ENCODE measurements around the gene CCSAP. TPM values are rescaled to one million over a fixed set of nuclear protein-coding genes. Genes with fewer than 3 reads are reported as not detected.

Gene CCSAP
- total and polyA plus RNA-seq, 5 donors: 2.1 to 4.4 (median 3.5) TPM

DNA sequence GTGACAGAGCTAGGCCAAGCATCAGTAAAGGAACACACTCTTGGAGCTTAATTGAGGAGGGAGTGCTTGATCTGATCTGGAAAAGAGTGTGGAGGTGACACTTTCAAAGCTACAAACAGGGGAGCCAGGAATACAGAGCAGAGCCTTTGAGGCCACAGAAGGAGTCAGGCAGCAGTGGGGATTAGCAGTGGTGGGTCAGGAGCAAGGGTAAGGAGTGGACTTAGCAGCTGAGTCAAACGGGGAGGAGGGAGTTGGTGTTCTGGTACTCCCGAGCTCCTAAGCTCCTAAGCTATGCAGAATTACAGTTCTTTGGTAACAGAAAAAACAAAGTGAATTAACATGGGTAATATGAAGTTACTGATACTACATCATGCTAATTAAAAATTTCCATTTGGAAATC lies 57.4 kb downstream of the CCSAP start:
- WGBS: 74% methylated on average over 2 of the region's 2 CpGs
- ATAC-seq: no peak

DNA sequence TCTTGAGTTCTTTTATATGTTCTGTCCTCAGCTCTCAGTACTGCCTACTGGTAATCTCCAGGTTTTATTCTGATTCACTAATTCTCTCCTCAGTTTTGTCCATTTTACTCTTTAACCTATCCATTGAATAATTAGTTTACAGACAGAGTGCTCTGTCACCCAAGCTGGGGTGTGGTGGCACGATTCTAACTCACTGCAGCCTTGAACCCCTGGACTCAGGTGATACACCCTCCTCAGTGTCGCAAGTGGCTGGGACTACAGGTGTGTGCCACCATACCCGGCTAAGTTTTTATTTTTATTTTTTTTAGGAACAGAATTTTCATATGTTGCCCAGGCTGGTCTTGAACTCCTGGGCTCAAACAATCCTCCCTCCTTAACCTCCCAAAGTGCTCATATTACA lies 58.0 kb downstream of the CCSAP start:
- no peak for DNase-seq
- Histone ChIP-seq H3K27ac (ENCODE audit: low read length) (no peak overlapping the region), H3K4me3 (ENCODE audit: low read length) (no peak overlapping the region), H3K9me3 (ENCODE audit: control insufficient read depth, low read length) (no peaks in the 10 kb centered on the region), H3K27me3 (ENCODE audit: control insufficient read depth, insufficient read depth) (no peaks in the 10 kb centered on the region), H3K4me1 (ENCODE audit: control insufficient read depth, insufficient read depth, low read length) (peaks cover 8% of the 10 kb centered on the region)
- intact Hi-C loops (cut with DNase I): no loop called here
- ATAC-seq: no peak
- WGBS: 94% methylated on average over 3 of the region's 3 CpGs

More for the DNA sequence above, 57.4 kb downstream of the CCSAP start:
- H3K4me1 ChIP-seq (ENCODE audit: control insufficient read depth, insufficient read depth, low read length): peaks cover 8% of the 10 kb centered on the region
- H3K9me3 ChIP-seq (ENCODE audit: control insufficient read depth, low read length): no peaks in the 10 kb centered on the region
- intact Hi-C loops (cut with DNase I): no loop called here
- H3K27me3 ChIP-seq (ENCODE audit: control insufficient read depth, insufficient read depth): no peaks in the 10 kb centered on the region
- H3K4me3 ChIP-seq (ENCODE audit: low read length): no peak overlapping the region
- H3K27ac ChIP-seq (ENCODE audit: low read length): no peak overlapping the region
- no peak for DNase-seq

GRCh38 chr1:229283183-229283611 lies 59.6 kb downstream of the CCSAP start:
- Histone ChIP-seq H3K4me1 (ENCODE audit: control insufficient read depth, insufficient read depth, low read length) (peaks cover 8% of the 10 kb centered on the region), H3K9me3 (ENCODE audit: control insufficient read depth, low read length) (no peaks in the 10 kb centered on the region), H3K27me3 (ENCODE audit: control insufficient read depth, insufficient read depth) (no peaks in the 10 kb centered on the region), H3K27ac (ENCODE audit: low read length) (no peak overlapping the region), H3K4me3 (ENCODE audit: low read length) (no peak overlapping the region)
- peak; percentile 55 to 63 for ATAC-seq
- DNase-seq: no peak
- 48% methylated on average over 3 of the region's 3 CpGs for WGBS
- intact Hi-C loops (cut with DNase I): no loop called here

GRCh38 chr1:229282295-229282823 lies 60.5 kb downstream of the CCSAP start:
- no peaks in the 10 kb centered on the region for H3K9me3 ChIP-seq (ENCODE audit: control insufficient read depth, low read length)
- intact Hi-C loops (cut with DNase I): no loop called here
- peaks cover 8% of the 10 kb centered on the region for H3K4me1 ChIP-seq (ENCODE audit: control insufficient read depth, insufficient read depth, low read length)
- WGBS: 80% methylated on average over 1 of the region's 1 CpG
- ATAC-seq (no peak), DNase-seq (no peak)
- H3K27me3 ChIP-seq (ENCODE audit: control insufficient read depth, insufficient read depth): no peaks in the 10 kb centered on the region
- H3K4me3 ChIP-seq (ENCODE audit: low read length): no peak overlapping the region
- H3K27ac ChIP-seq (ENCODE audit: low read length): no peak overlapping the region

- no peak for ATAC-seq
- DNase-seq: no peak
- Histone ChIP-seq H3K4me3 (ENCODE audit: low read length) (no peak overlapping the region), H3K4me1 (ENCODE audit: control insufficient read depth, insufficient read depth, low read length) (peaks cover 11% of the 10 kb centered on the region), H3K27ac (ENCODE audit: low read length) (no peak overlapping the region), H3K27me3 (ENCODE audit: control insufficient read depth, insufficient read depth) (no peaks in the 10 kb centered on the region), H3K9me3 (ENCODE audit: control insufficient read depth, low read length) (no peaks in the 10 kb centered on the region)
- intact Hi-C loops (cut with DNase I): no loop called here
- 94% methylated on average over 1 of the region's 1 CpG for WGBS
Observed at GRCh38 chr1:229281339-229281926, 61.4 kb downstream of the CCSAP start.

GRCh38 chr1:229280921-229281320 lies 61.9 kb downstream of the CCSAP start:
- Histone ChIP-seq H3K4me3 (ENCODE audit: low read length) (no peak overlapping the region), H3K27me3 (ENCODE audit: control insufficient read depth, insufficient read depth) (no peaks in the 10 kb centered on the region), H3K4me1 (ENCODE audit: control insufficient read depth, insufficient read depth, low read length) (peaks cover 11% of the 10 kb centered on the region), H3K27ac (ENCODE audit: low read length) (no peak overlapping the region), H3K9me3 (ENCODE audit: control insufficient read depth, low read length) (no peaks in the 10 kb centered on the region)
- intact Hi-C loops (cut with DNase I): no loop called here
- WGBS: 90% methylated on average over 3 of the region's 3 CpGs
- DNase-seq: no peak
- no peak for ATAC-seq

DNA sequence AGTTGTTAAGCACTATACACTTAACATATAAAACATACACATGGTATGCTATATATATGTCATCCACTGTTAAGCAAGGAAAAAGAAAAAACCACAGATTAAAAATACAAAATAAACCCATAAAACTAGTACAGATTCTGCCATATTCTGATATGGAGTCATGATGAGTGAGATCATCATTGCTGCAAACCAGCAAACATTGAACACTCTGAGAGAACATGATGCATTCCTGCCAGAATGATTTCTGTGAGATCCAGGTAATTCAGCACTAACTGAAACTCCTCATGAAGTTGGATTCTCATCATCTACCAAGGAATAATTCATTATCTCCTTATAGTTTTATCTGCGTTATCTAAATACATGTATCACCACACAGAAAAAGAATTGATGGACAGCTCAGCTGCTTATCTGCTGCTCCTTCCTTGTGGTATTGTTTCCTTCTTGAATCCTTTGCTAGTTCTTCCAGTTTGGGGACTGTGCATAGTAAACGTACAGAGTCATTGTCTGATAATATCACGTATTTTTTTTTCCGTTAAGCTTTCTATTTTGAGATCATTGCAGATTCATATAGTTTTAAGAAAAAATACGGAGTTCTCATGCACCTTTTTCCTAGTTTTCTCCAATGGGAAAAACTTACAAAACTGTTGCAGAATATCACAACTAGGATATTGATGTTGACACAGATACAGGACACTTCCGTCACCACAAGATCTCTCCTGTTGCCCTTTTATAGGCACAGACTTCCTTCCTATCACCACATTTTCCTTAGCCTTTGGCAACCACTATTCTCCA lies 62.6 kb downstream of the CCSAP start:
- Histone ChIP-seq H3K4me3 (ENCODE audit: low read length) (no peak overlapping the region), H3K27ac (ENCODE audit: low read length) (no peak overlapping the region), H3K9me3 (ENCODE audit: control insufficient read depth, low read length) (no peaks in the 10 kb centered on the region), H3K4me1 (ENCODE audit: control insufficient read depth, insufficient read depth, low read length) (peaks cover 9% of the 10 kb centered on the region), H3K27me3 (ENCODE audit: control insufficient read depth, insufficient read depth) (no peaks in the 10 kb centered on the region)
- ATAC-seq (no peak), DNase-seq (no peak)
- WGBS: 61% methylated on average over 6 of the region's 6 CpGs
- intact Hi-C loops (cut with DNase I): no loop called here

- Histone ChIP-seq H3K27ac (ENCODE audit: low read length) (no peak overlapping the region), H3K9me3 (ENCODE audit: control insufficient read depth, low read length) (no peaks in the 10 kb centered on the region), H3K4me1 (ENCODE audit: control insufficient read depth, insufficient read depth, low read length) (peaks cover 9% of the 10 kb centered on the region), H3K27me3 (ENCODE audit: control insufficient read depth, insufficient read depth) (no peaks in the 10 kb centered on the region), H3K4me3 (ENCODE audit: low read length) (no peak overlapping the region)
- WGBS: 73% methylated on average over 3 of the region's 3 CpGs
- no peak for ATAC-seq
- DNase-seq: no peak
- intact Hi-C loops (cut with DNase I): no loop called here
Observed at GRCh38 chr1:229279242-229279641, 63.6 kb downstream of the CCSAP start.

DNA sequence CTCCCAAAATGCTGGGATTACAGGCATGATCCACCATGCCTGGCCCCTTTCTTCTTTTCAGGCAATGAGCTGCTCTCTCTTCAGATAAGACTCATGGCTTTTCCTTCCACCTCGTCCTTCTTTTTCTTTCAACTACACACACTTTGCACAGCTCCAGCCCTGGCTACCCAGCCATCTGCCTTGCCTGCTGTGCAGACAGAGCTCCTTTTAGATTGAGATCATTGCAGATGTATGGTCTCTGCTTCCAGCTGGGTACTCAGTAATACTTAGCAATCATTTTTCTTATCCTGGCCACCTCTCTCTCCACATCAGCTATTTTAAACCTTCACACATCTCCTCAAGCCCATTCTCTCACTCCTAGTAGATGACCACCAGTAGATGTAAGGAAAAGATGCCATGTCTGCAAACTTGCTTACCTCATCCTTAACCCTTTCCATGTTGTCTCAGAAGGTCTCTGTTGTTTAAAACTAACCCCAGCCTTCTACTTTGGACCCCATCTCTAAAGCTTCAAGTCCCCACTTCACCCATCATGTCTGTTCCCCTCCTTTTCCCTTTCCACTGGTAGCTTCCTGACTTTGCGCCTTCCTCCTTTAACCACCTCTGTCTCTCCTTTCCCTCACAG lies 64.6 kb downstream of the CCSAP start:
- intact Hi-C loops (cut with DNase I): no loop called here
- Histone ChIP-seq H3K4me3 (ENCODE audit: low read length) (no peak overlapping the region), H3K27ac (ENCODE audit: low read length) (no peak overlapping the region), H3K27me3 (ENCODE audit: control insufficient read depth, insufficient read depth) (no peaks in the 10 kb centered on the region), H3K4me1 (ENCODE audit: control insufficient read depth, insufficient read depth, low read length) (peaks cover 8% of the 10 kb centered on the region), H3K9me3 (ENCODE audit: control insufficient read depth, low read length) (no peaks in the 10 kb centered on the region)
- DNase-seq (no peak), ATAC-seq (no peak)
- WGBS: 78% methylated on average over 2 of the region's 2 CpGs

DNA sequence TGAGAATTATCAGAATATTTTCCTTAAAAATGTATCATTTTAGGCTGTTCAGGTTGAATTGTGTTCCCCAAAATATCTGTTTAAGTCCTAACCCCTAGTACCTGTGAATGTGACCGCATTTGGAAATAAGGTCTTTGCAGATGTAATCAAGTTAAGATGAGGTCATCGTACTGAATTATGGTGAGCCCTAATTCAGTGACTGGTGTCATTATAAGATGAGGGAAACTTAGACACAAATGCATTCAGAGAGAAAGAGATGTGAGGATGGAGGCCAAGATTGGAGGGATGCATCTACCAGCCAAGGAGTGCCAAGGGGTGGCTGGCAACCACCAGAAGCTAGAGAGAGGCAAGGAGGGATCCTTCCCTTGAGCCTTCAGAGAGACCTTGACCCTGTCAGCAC lies 67.8 kb downstream of the CCSAP start:
- Histone ChIP-seq H3K9me3 (ENCODE audit: control insufficient read depth, low read length) (no peaks in the 10 kb centered on the region), H3K4me3 (ENCODE audit: low read length) (no peak overlapping the region), H3K27me3 (ENCODE audit: control insufficient read depth, insufficient read depth) (no peaks in the 10 kb centered on the region), H3K4me1 (ENCODE audit: control insufficient read depth, insufficient read depth, low read length) (peaks cover 12% of the 10 kb centered on the region), H3K27ac (ENCODE audit: low read length) (no peak overlapping the region)
- DNase-seq: no peak
- no peak for ATAC-seq
- intact Hi-C loops (cut with DNase I): no loop called here
- WGBS: 96% methylated on average over 2 of the region's 2 CpGs
